ENCODE data around the gene MRPL48.

Gene MRPL48

GRCh38 chr11:73854680-73855079 lies 67.0 kb downstream of the MRPL48 start:
- DNase-seq (ENCODE audit: insufficient read length) (no peak), FAIRE-seq (no peak)
- TF ChIP-seq POLR2AphosphoS5 (IDR thresholded peaks at IDR 0.05; ENCODE audit: low read depth, low read length) = no peak
- no peak for TF ChIP-seq TAF1 (IDR thresholded peaks at IDR 0.05; ENCODE audit: borderline replicate concordance, low read depth, low read length)

- no peak for DNase-seq (ENCODE audit: insufficient read length)
- no peak for FAIRE-seq
- no peak for TF ChIP-seq POLR2AphosphoS5 (IDR thresholded peaks at IDR 0.05; ENCODE audit: low read depth, low read length)
- TF ChIP-seq POLR2A (IDR thresholded peaks at IDR 0.05; ENCODE audit: low read depth, low read length) = no peak
- TF ChIP-seq TAF1 (IDR thresholded peaks at IDR 0.05; ENCODE audit: borderline replicate concordance, low read depth, low read length) = no peak
These were observed 68.4 kb downstream of the MRPL48 start for GRCh38 chr11:73856031-73856567.

DNA sequence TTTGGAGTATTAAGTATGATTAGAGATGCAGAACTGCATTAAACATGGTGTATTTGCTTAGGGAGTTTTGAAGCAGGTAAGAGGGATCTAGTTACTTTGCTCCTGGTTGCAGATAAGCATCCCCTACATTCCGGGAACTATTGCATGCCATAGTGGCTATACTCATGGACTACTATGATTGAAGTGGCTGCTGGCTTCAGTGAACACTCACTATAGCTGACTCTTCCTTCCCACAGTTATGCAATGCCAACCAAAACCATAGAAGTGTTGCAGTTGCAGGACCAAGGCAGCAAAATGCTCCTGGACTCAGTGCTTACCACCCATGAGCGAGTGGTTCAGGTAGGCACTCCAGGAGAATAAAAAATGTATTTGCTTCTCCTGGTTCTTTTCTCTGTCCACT lies 72.0 kb downstream of the MRPL48 start:
- DNase-seq (ENCODE audit: insufficient read length) = no peak
- TF ChIP-seq POLR2A (IDR thresholded peaks at IDR 0.05; ENCODE audit: low read depth, low read length) = no peak
- no peak for FAIRE-seq

DNA sequence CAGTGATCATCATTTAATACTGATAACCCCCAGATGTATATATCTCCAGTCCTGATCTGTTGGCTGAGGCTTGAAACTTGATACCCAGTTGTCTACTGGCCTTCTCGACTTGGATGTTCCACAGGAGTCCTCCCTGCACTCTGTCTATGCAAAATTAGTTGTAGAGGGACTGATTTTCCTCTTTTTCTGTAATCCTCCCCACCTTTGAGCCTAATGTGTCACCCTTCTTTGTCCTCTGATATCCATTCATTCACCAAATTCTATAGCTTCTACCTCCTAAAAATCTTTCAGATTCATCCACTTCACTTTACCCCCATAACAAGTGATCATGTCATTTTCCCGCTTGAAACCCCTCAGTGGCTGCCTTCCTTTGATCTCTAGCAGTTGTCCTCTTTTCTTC lies 72.5 kb downstream of the MRPL48 start:
- FAIRE-seq (no peak), DNase-seq (ENCODE audit: insufficient read length) (no peak)
- no peak for TF ChIP-seq POLR2AphosphoS5 (IDR thresholded peaks at IDR 0.05; ENCODE audit: low read depth, low read length)
- TF ChIP-seq POLR2A (IDR thresholded peaks at IDR 0.05; ENCODE audit: low read depth, low read length) = no peak
- TF ChIP-seq TAF1 (IDR thresholded peaks at IDR 0.05; ENCODE audit: borderline replicate concordance, low read depth, low read length) = no peak

- DNase-seq (ENCODE audit: insufficient read length) (no peak), FAIRE-seq (no peak)
- TF ChIP-seq POLR2AphosphoS5 (IDR thresholded peaks at IDR 0.05; ENCODE audit: low read depth, low read length) = no peak
- no peak for TF ChIP-seq POLR2A (IDR thresholded peaks at IDR 0.05; ENCODE audit: low read depth, low read length)
- TF ChIP-seq TAF1 (IDR thresholded peaks at IDR 0.05; ENCODE audit: borderline replicate concordance, low read depth, low read length) = no peak
These were observed 75.3 kb downstream of the MRPL48 start for GRCh38 chr11:73862986-73863385.

GRCh38 chr11:73866095-73866579 lies 78.5 kb downstream of the MRPL48 start:
- no peak for TF ChIP-seq POLR2A (IDR thresholded peaks at IDR 0.05; ENCODE audit: low read depth, low read length)
- no peak; the same call in 1 of the 2 replicates for TF ChIP-seq POLR2AphosphoS5 (IDR thresholded peaks at IDR 0.05; ENCODE audit: low read depth, low read length)
- TF ChIP-seq TAF1 (IDR thresholded peaks at IDR 0.05; ENCODE audit: borderline replicate concordance, low read depth, low read length) = no peak
- no peak for FAIRE-seq
- DNase-seq (ENCODE audit: insufficient read length) = no peak

DNA sequence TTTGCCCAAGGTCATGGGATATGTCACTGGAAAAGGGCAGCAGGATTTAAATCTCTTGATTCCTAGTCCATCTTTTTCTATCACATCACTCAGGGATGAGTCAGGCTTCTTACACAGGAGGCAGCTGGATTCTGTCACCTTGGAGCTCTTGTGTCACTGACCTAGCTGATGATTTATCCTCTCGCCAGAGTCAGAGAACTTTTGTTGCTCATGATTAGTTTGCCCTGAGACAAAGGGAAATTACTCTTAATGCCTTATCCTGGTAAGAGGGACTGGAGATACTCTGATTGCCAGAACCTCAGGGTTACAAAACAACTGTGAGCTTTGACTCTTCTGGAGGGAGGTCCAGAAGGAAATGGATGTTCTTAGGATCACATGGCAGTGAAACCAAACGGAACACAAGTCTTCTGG lies 78.9 kb downstream of the MRPL48 start:
- TF ChIP-seq POLR2A (IDR thresholded peaks at IDR 0.05; ENCODE audit: low read depth, low read length) (no peak), TAF1 (IDR thresholded peaks at IDR 0.05; ENCODE audit: borderline replicate concordance, low read depth, low read length) (no peak), POLR2AphosphoS5 (IDR thresholded peaks at IDR 0.05; ENCODE audit: low read depth, low read length) (no peak)
- FAIRE-seq = no peak
- DNase-seq (ENCODE audit: insufficient read length) = no peak

DNA sequence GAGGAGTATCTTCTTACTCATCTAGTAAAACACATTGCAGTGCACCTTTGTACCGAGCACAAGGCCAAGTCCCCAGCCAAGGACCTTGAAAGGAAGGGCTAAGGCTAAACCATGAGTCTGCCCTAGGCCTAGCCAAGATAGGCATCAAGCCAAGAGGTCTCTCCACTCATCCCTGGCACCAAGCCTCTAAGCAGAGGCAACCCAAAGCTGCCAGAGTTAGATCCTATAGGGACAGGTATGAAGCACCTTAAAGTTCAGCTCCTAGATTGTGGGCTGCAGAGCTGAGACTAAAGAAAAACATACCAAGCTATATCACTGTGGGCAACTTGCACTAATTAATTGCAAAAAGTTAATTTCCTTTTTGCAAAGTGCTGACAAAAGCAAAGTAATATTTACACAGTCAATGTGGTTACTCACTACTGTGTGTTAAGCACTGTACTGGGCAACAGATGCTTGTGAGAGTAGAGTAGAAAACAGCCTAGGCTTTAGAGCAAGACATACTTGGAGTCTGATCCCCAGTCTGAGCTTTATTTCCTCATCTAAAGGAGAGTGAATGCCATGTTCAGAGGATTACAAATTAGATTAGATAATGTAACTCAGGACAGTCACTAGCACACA lies 81.8 kb downstream of the MRPL48 start:
- DNase-seq (ENCODE audit: insufficient read length) (no peak), FAIRE-seq (no peak)
- no peak for TF ChIP-seq POLR2AphosphoS5 (IDR thresholded peaks at IDR 0.05; ENCODE audit: low read depth, low read length)
- no peak for TF ChIP-seq TAF1 (IDR thresholded peaks at IDR 0.05; ENCODE audit: borderline replicate concordance, low read depth, low read length)
- no peak for TF ChIP-seq POLR2A (IDR thresholded peaks at IDR 0.05; ENCODE audit: low read depth, low read length)

- no peak for TF ChIP-seq POLR2AphosphoS5 (IDR thresholded peaks at IDR 0.05; ENCODE audit: low read depth, low read length)
- no peak for TF ChIP-seq TAF1 (IDR thresholded peaks at IDR 0.05; ENCODE audit: borderline replicate concordance, low read depth, low read length)
- TF ChIP-seq POLR2A (IDR thresholded peaks at IDR 0.05; ENCODE audit: low read depth, low read length) = no peak
- FAIRE-seq = no peak
- DNase-seq (ENCODE audit: insufficient read length) = no peak
These were observed 82.6 kb downstream of the MRPL48 start for GRCh38 chr11:73870261-73870660.

DNA sequence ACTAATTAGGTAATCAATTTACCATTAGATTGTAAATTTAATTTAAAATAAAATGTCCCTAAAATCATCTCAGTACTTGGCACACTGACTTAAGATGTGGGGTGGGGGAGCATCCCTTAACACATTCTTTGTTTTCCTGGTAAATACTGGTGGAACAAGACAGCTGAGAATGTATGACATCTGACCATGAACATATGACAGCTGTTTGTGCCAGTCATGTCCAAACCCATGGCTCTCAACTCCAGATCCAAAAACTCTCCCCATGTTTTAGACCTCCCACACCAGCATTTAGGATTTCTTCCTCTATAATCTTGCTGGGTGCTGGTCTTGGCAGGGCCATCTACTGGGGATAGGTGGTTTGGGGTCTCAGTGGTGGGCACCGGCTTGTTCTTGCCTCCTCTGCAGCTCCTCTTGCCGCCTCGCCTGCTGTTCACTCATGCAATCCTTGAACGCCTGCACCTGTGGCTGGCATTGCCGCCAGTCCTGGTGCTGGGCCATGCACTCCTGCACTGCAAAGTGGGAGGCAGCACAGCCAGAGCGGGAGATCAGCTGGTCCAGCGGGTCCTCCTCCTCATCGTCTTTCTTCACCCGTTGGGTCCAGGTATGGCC lies 85.2 kb downstream of the MRPL48 start:
- FAIRE-seq = no peak
- DNase-seq (ENCODE audit: insufficient read length) = no peak
- no peak for TF ChIP-seq POLR2A (IDR thresholded peaks at IDR 0.05; ENCODE audit: low read depth, low read length)
- no peak for TF ChIP-seq POLR2AphosphoS5 (IDR thresholded peaks at IDR 0.05; ENCODE audit: low read depth, low read length)
- TF ChIP-seq TAF1 (IDR thresholded peaks at IDR 0.05; ENCODE audit: borderline replicate concordance, low read depth, low read length) = no peak

- TF ChIP-seq TAF1 (IDR thresholded peaks at IDR 0.05; ENCODE audit: borderline replicate concordance, low read depth, low read length) (no peak), POLR2AphosphoS5 (IDR thresholded peaks at IDR 0.05; ENCODE audit: low read depth, low read length) (no peak), POLR2A (IDR thresholded peaks at IDR 0.05; ENCODE audit: low read depth, low read length) (no peak)
- no peak for FAIRE-seq
- no peak for DNase-seq (ENCODE audit: insufficient read length)
These were observed 87.7 kb downstream of the MRPL48 start for GRCh38 chr11:73875380-73875779.

GRCh38 chr11:73875840-73876239 lies 88.2 kb downstream of the MRPL48 start:
- DNase-seq (ENCODE audit: insufficient read length) = no peak
- no peak for FAIRE-seq
- TF ChIP-seq POLR2AphosphoS5 (IDR thresholded peaks at IDR 0.05; ENCODE audit: low read depth, low read length) = no peak
- no peak for TF ChIP-seq TAF1 (IDR thresholded peaks at IDR 0.05; ENCODE audit: borderline replicate concordance, low read depth, low read length)
- no peak for TF ChIP-seq POLR2A (IDR thresholded peaks at IDR 0.05; ENCODE audit: low read depth, low read length)

Measured in GM12892 (cell line).